GM12878 (cell line): ENCODE results near the gene NDUFA13.

Experiments
- CTCF ChIP-seq, 3 experiments: IDR thresholded peaks in 2 of 3; conservative IDR thresholded peaks in 1 of 3; 2 replicates each; pipeline ENCODE4 v1.5.1; 2011; ENCODE audit warnings: low read depth in 3 of 3, low read length in 3 of 3, mild to moderate bottlenecking in 3 of 3, control low read depth in 2 of 3, moderate library complexity in 2 of 3, inconsistent platforms in 1 of 3, mixed read lengths in 1 of 3; ENCODE audit not compliant: control insufficient read depth in 2 of 3, insufficient read depth in 1 of 3; ENCODE audit errors: extremely low read depth in 1 of 3
- DPF2 ChIP-seq: fragments of 450-650 bp; IDR thresholded peaks from 2 replicates; pipeline ENCODE4 v1.6.1; 2017; ENCODE audit warnings: mild to moderate bottlenecking
- MEF2A ChIP-seq: IDR thresholded peaks from 2 replicates; pipeline ENCODE4 v1.6.1; 2011; ENCODE audit warnings: low read depth, mild to moderate bottlenecking, low read length, moderate library complexity; ENCODE audit not compliant: insufficient read depth
- NR2C2 ChIP-seq: IDR thresholded peaks from 2 replicates; pipeline ENCODE4 v1.6.1; 2011; ENCODE audit warnings: borderline replicate concordance, low read depth; ENCODE audit not compliant: control insufficient read depth, insufficient read length
- POLR2AphosphoS5 ChIP-seq: IDR thresholded peaks from 2 replicates; pipeline ENCODE4 v1.6.1; 2011; ENCODE audit warnings: mild to moderate bottlenecking, low read length, inconsistent platforms
- REST ChIP-seq: IDR thresholded peaks from 2 replicates; pipeline ENCODE4 v1.6.1; 2012; ENCODE audit warnings: mild to moderate bottlenecking, low read depth, low read length
- TAF1 ChIP-seq: IDR thresholded peaks from 2 replicates; pipeline ENCODE4 v1.6.1; 2011; ENCODE audit warnings: mild to moderate bottlenecking, low read depth, low read length, borderline replicate concordance
- YY1 ChIP-seq: IDR thresholded peaks from 2 replicates; pipeline ENCODE4 v1.6.1; 2011; ENCODE audit warnings: low read depth, mild to moderate bottlenecking, low read length
- ZNF217 ChIP-seq: fragments of 450-650 bp; IDR thresholded peaks from 2 replicates; pipeline ENCODE4 v1.6.1; 2017; ENCODE audit warnings: antibody characterized with exemption, mild to moderate bottlenecking

- TF ChIP-seq YY1, result no peak
- TF ChIP-seq CTCF (IDR thresholded peaks at IDR 0.05 in 2 of 3, conservative IDR thresholded peaks at IDR 0.05 in 1 of 3; ENCODE audit: control insufficient read depth in 2 of 3, extremely low read depth in 1 of 3, insufficient read depth in 1 of 3, low read depth in 3 of 3, low read length in 3 of 3), result no peak
- TF ChIP-seq TAF1, result no peak
- no peak for TF ChIP-seq ZNF217
- no peak for TF ChIP-seq MEF2A
- TF ChIP-seq REST, result no peak
- TF ChIP-seq DPF2, result no peak
- TF ChIP-seq NR2C2, result no peak
- TF ChIP-seq POLR2AphosphoS5, result no peak
Observed at GRCh38 chr19:19551853-19552192, 35.8 kb downstream of the NDUFA13 start.
